Osteoblast (primary cell): ENCODE measurements around the gene CAMK2G. TPM values are rescaled to one million over a fixed set of nuclear protein-coding genes. Genes with fewer than 3 reads are reported as not detected.
"Not testable (repeated sequence)": the region's sequence is repeated elsewhere in the genome, so short reads cannot be mapped to it uniquely, and the experiment has no call there.

Experiments
- DNase-seq: peaks from one replicate; pipeline ENCODE4 v3.0.0; 2011; ENCODE audit warnings: low spot score, mixed read lengths; ENCODE audit not compliant: insufficient read length; ENCODE audit errors: missing footprints
- H2AFZ ChIP-seq: 2 replicates; pipeline ENCODE4 v1.6.0; 2011; ENCODE audit warnings: mild to moderate bottlenecking, low read length
- H3K27ac ChIP-seq: 2 replicates; pipeline ENCODE4 v1.5.1; 2011; ENCODE audit warnings: mild to moderate bottlenecking, low read depth, low read length, moderate library complexity
- H3K27me3 ChIP-seq: 2 replicates; pipeline ENCODE4 v1.6.0; 2012; ENCODE audit warnings: mild to moderate bottlenecking, control low read depth, inconsistent platforms, low read length, moderate library complexity; ENCODE audit not compliant: insufficient read depth
- H3K36me3 ChIP-seq: 2 replicates; pipeline ENCODE4 v1.5.1; 2011; ENCODE audit warnings: mild to moderate bottlenecking, low read length, control low read depth, moderate library complexity; ENCODE audit not compliant: insufficient read depth
- H3K4me1 ChIP-seq: 2 replicates; pipeline ENCODE4 v1.5.1; 2011; ENCODE audit warnings: mild to moderate bottlenecking, low read length, control low read depth, moderate library complexity; ENCODE audit not compliant: insufficient read depth
- H3K4me2 ChIP-seq: 2 replicates; pipeline ENCODE4 v1.6.0; 2011; ENCODE audit warnings: mild to moderate bottlenecking, low read length; ENCODE audit not compliant: insufficient read depth
- H3K4me3 ChIP-seq: fragments of 200-600 bp; sonication (generic); 3 replicates; pipeline ENCODE4 v1.5.1; 2012; ENCODE audit warnings: mild to moderate bottlenecking, low read length, inconsistent platforms; ENCODE audit not compliant: insufficient read depth
- H3K79me2 ChIP-seq: 2 replicates; pipeline ENCODE4 v1.6.0; 2012; ENCODE audit warnings: mild to moderate bottlenecking, low read length, control low read depth, inconsistent platforms; ENCODE audit not compliant: insufficient read depth
- H3K9me3 ChIP-seq: 2 replicates; pipeline ENCODE4 v1.5.1; 2011; ENCODE audit warnings: low read depth, low read length, control low read depth
- H4K20me1 ChIP-seq: 2 replicates; pipeline ENCODE4 v1.6.0; 2012; ENCODE audit warnings: mild to moderate bottlenecking, low read length, control low read depth; ENCODE audit not compliant: insufficient read depth
- CTCF ChIP-seq: IDR thresholded peaks from 2 replicates; pipeline ENCODE4 v1.5.1; 2011; ENCODE audit warnings: mild to moderate bottlenecking, low read depth, low read length, moderate library complexity; ENCODE audit errors: extremely low read depth
- total RNA-seq: library from RNA; depleted of rRNA; stranded (reverse); fragments of >200 nt; gene quantifications from 2 replicates; pipeline ENCODE4 v1.2.3, GENCODE V29; 2012

Gene CAMK2G
- total RNA-seq, 1 donor = 22.4 TPM

DNA sequence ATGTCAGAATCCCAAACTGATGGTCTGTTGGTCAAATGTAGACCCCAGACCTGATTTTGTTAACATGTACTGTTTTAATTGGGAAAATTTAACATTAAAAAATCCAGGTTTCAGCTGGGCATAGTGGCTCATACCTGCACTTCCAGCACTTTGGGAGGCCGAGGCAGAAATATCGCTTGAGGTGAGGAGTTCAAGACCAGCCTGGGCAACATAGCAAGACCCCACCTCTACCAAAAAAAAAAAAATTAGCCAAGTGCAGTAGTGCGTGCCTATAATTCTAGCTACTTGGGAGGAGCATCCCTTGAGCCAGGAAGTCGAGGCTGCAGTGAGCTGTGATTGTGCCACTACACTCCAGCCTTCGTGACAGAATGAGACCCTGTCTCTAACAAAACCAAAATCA is 15.9 kb upstream of the CAMK2G start:
- Histone ChIP-seq H3K36me3 (no peaks in the 10 kb centered on the region), H2AFZ (no peak overlapping the region), H3K9me3 (no peaks in the 10 kb centered on the region), H3K27me3 (no peaks in the 10 kb centered on the region), H3K4me3 (no peak overlapping the region), H4K20me1 (no peaks in the 10 kb centered on the region), H3K27ac (no peak overlapping the region), H3K4me1 (peaks cover 59% of the 10 kb centered on the region), H3K4me2 (no peak overlapping the region), H3K79me2 (no peaks in the 10 kb centered on the region)
- TF ChIP-seq CTCF = no peak
- DNase-seq = no peak

DNA sequence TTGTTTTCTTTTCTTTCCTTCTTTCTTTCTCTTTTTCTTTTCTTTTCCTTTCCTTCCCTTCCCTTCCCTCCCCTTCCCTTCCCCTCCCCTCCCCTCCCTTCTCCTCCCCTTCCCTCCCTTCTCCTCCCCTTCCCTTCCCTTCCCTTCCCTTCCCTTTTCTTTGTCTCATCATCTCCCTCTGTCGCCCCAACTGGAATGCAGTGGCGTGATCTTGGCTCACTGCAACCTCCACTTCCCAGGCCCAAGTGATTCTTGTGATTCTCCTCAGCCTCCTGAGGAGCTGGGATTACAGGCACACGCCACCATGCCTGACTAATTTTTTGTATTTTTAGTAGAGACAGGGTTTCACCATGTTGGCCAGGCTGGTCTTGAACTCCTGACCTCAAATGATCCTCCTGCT is 15.1 kb upstream of the CAMK2G start:
- not testable (repeated sequence) for H3K9me3 ChIP-seq, DNase-seq, H3K4me3 ChIP-seq, H3K27me3 ChIP-seq, H3K4me2 ChIP-seq, H2AFZ ChIP-seq, H3K79me2 ChIP-seq, H4K20me1 ChIP-seq, H3K36me3 ChIP-seq
- Histone ChIP-seq H3K4me1 (peaks cover 52% of the 10 kb centered on the region), H3K27ac (peak overlapping the region; percentile 83)

GRCh38 chr10:73889014-73889413 is 14.7 kb upstream of the CAMK2G start:
- Histone ChIP-seq H3K9me3 (no peaks in the 10 kb centered on the region), H3K27me3 (no peaks in the 10 kb centered on the region), H4K20me1 (no peaks in the 10 kb centered on the region), H3K4me2 (peak overlapping the region; percentile 23), H2AFZ (no peak overlapping the region), H3K36me3 (no peaks in the 10 kb centered on the region), H3K4me1 (peaks cover 48% of the 10 kb centered on the region), H3K27ac (peak overlapping the region; percentile 83), H3K79me2 (no peaks in the 10 kb centered on the region), H3K4me3 (no peak overlapping the region)
- DNase-seq = peak; percentile 65
- TF ChIP-seq CTCF = no peak

- H4K20me1 ChIP-seq = no peaks in the 10 kb centered on the region
- peaks cover 44% of the 10 kb centered on the region for H3K4me1 ChIP-seq
- no peaks in the 10 kb centered on the region for H3K9me3 ChIP-seq
- H3K27me3 ChIP-seq = no peaks in the 10 kb centered on the region
- no peak overlapping the region for H2AFZ ChIP-seq
- no peaks in the 10 kb centered on the region for H3K79me2 ChIP-seq
- no peak for TF ChIP-seq CTCF
- H3K4me2 ChIP-seq = peak overlapping the region; percentile 23
- peak; percentile 69 for DNase-seq
- no peaks in the 10 kb centered on the region for H3K36me3 ChIP-seq
- no peak overlapping the region for H3K4me3 ChIP-seq
- H3K27ac ChIP-seq = peak overlapping the region; percentile 83
These were observed 14.2 kb upstream of the CAMK2G start for GRCh38 chr10:73888514-73888913.
